SU-DHL-6 (cell line): ENCODE data around the gene ARL16.

Experiments
- H2AFZ ChIP-seq: fragments of 200-600 bp; sonication (generic); 2 replicates; pipeline ENCODE4 v1.6.1; 2014; ENCODE audit warnings: low read depth, mild to moderate bottlenecking, moderate library complexity, mixed read lengths, antibody characterized with exemption, low read length; ENCODE audit not compliant: severe bottlenecking
- H3F3A ChIP-seq: fragments of 200-600 bp; shearing (Covaris generic); 2 replicates; pipeline ENCODE4 v1.6.0; 2016; ENCODE audit warnings: antibody characterized with exemption, mild to moderate bottlenecking; ENCODE audit not compliant: insufficient read depth
- H3K27ac ChIP-seq: fragments of 200-600 bp; sonication (generic); 2 replicates; pipeline ENCODE4 v1.5.1; 2016; ENCODE audit warnings: low read depth, mild to moderate bottlenecking, low read length, moderate library complexity, mixed read lengths
- H3K27me3 ChIP-seq: fragments of 200-600 bp; sonication (generic), shearing (Covaris generic); 2 replicates; pipeline ENCODE4 v1.6.0; 2014; ENCODE audit warnings: mild to moderate bottlenecking, low read length
- H3K36me3 ChIP-seq: fragments of 200-600 bp; sonication (generic); 2 replicates; pipeline ENCODE4 v1.6.1; 2014; ENCODE audit warnings: mild to moderate bottlenecking, low read length, mixed read lengths
- H3K4me2 ChIP-seq: fragments of 300-600, 200-600 bp; shearing (Covaris generic), sonication (generic); 2 replicates; pipeline ENCODE4 v1.6.0; 2014; ENCODE audit warnings: low read length, low read depth, mild to moderate bottlenecking; ENCODE audit not compliant: poor library complexity, severe bottlenecking
- H3K4me3 ChIP-seq: fragments of 200-600 bp; sonication (generic); 2 replicates; pipeline ENCODE4 v1.5.1; 2014; ENCODE audit warnings: antibody characterized with exemption, low read length, mild to moderate bottlenecking, mixed read lengths; ENCODE audit not compliant: insufficient read depth, poor library complexity, severe bottlenecking
- H3K79me2 ChIP-seq: fragments of 200-600 bp; sonication (generic); 2 replicates; pipeline ENCODE4 v1.6.1; 2014; ENCODE audit warnings: mild to moderate bottlenecking, low read length, moderate library complexity; ENCODE audit not compliant: insufficient read depth
- H3K9ac ChIP-seq: fragments of 200-600 bp; sonication (generic); 2 replicates; pipeline ENCODE4 v1.7.0; 2014; ENCODE audit warnings: mild to moderate bottlenecking, low read length
- H3K9me2 ChIP-seq: fragments of 200-600 bp; sonication (generic); replicated peaks from 2 replicates; pipeline ENCODE4 v1.6.1; 2014; ENCODE audit warnings: low read length; ENCODE audit not compliant: insufficient read depth
- H3K9me3 ChIP-seq: fragments of 200-600 bp; sonication (generic); 2 replicates; pipeline ENCODE4 v1.6.1; 2014; ENCODE audit warnings: low read length, mixed read lengths; ENCODE audit not compliant: insufficient read depth
- H4K20me1 ChIP-seq: fragments of 200-600 bp; sonication (generic); 2 replicates; pipeline ENCODE4 v1.6.1; 2014; ENCODE audit warnings: low read depth, mild to moderate bottlenecking, antibody characterized with exemption, low read length, moderate library complexity, mixed read lengths
- EZH2phosphoT487 ChIP-seq: fragments of 200-600 bp; sonication (generic), shearing (Covaris generic); conservative IDR thresholded peaks from 2 replicates; pipeline ENCODE4 v1.6.1; 2018; ENCODE audit warnings: mild to moderate bottlenecking, antibody characterized with exemption, low read length, moderate library complexity, mixed read lengths
- TF ChIP-seq, protein P1 (sequence below): fragments of 200-600 bp; sonication (generic); IDR thresholded peaks from one replicate; pipeline ENCODE4 v1.5.1; 2017; ENCODE audit warnings: antibody characterized with exemption, mild to moderate bottlenecking, low read length, moderate library complexity; ENCODE audit not compliant: insufficient read depth, poor library complexity, severe bottlenecking

ARL16 gene

DNA sequence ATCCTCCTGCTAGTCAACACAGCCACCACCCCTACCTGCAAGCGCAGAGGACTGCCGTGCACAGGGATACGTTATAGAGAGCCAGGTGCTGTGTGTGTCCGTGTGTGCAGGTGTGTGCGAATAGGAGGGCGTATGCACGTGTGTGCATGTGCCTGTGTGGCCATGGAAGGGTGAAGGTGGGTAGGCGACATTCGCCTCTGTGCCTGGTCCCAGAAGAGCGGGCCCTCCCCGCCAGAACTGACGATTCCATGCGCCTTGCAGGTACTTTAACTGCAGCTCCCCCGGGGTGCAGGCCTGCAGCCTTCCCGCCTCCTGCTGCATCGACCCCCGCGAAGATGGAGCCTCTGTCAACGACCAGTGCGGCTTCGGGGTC lies 36.0 kb downstream of the ARL16 start:
- Histone ChIP-seq H2AFZ (no peak overlapping the region), H3K4me3 (no peak overlapping the region), H3K36me3 (no peaks in the 10 kb centered on the region), H3K9me2 (no peaks in the 10 kb centered on the region), H3K27ac (no peak overlapping the region), H3K9ac (no peak overlapping the region), H3K4me2 (no peak overlapping the region), H3F3A (no peaks in the 10 kb centered on the region), H4K20me1 (no peaks in the 10 kb centered on the region), H3K9me3 (no peaks in the 10 kb centered on the region), H3K79me2 (no peaks in the 10 kb centered on the region), H3K27me3 (no peaks in the 10 kb centered on the region)
- TF ChIP-seq EZH2phosphoT487: no peak
- TF ChIP-seq, protein P1, sequence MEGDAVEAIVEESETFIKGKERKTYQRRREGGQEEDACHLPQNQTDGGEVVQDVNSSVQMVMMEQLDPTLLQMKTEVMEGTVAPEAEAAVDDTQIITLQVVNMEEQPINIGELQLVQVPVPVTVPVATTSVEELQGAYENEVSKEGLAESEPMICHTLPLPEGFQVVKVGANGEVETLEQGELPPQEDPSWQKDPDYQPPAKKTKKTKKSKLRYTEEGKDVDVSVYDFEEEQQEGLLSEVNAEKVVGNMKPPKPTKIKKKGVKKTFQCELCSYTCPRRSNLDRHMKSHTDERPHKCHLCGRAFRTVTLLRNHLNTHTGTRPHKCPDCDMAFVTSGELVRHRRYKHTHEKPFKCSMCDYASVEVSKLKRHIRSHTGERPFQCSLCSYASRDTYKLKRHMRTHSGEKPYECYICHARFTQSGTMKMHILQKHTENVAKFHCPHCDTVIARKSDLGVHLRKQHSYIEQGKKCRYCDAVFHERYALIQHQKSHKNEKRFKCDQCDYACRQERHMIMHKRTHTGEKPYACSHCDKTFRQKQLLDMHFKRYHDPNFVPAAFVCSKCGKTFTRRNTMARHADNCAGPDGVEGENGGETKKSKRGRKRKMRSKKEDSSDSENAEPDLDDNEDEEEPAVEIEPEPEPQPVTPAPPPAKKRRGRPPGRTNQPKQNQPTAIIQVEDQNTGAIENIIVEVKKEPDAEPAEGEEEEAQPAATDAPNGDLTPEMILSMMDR: no peak

- Histone ChIP-seq H3K27me3 (no peaks in the 10 kb centered on the region), H3K4me2 (no peak overlapping the region), H3K27ac (no peak overlapping the region), H3K79me2 (no peaks in the 10 kb centered on the region), H2AFZ (no peak overlapping the region), H3K36me3 (no peaks in the 10 kb centered on the region), H4K20me1 (no peaks in the 10 kb centered on the region), H3K9me3 (no peaks in the 10 kb centered on the region), H3K9me2 (no peaks in the 10 kb centered on the region), H3K4me3 (no peak overlapping the region), H3F3A (no peaks in the 10 kb centered on the region), H3K9ac (no peak overlapping the region)
- TF ChIP-seq, protein P1: no peak
- TF ChIP-seq EZH2phosphoT487: no peak
Measured at GRCh38 chr17:81646869-81647600, 36.6 kb downstream of the ARL16 start.

GRCh38 chr17:81644976-81645952 lies 38.3 kb downstream of the ARL16 start:
- no peak overlapping the region for H3K9ac ChIP-seq
- H3K4me3 ChIP-seq: no peak overlapping the region
- H3K36me3 ChIP-seq: no peaks in the 10 kb centered on the region
- H3K4me2 ChIP-seq: no peak overlapping the region
- no peaks in the 10 kb centered on the region for H3K27me3 ChIP-seq
- TF ChIP-seq, protein P1: no peak
- no peak for TF ChIP-seq EZH2phosphoT487
- H3F3A ChIP-seq: no peaks in the 10 kb centered on the region
- no peaks in the 10 kb centered on the region for H3K9me2 ChIP-seq
- H3K27ac ChIP-seq: no peak overlapping the region
- no peaks in the 10 kb centered on the region for H3K9me3 ChIP-seq
- no peak overlapping the region for H2AFZ ChIP-seq
- no peaks in the 10 kb centered on the region for H3K79me2 ChIP-seq
- H4K20me1 ChIP-seq: no peaks in the 10 kb centered on the region
